HepG2 (cell line): ENCODE results near the gene NPDC1. TPM values are rescaled to one million over a fixed set of nuclear protein-coding genes. Genes with fewer than 3 reads are reported as not detected.

Experiments used
- DMAP1 ChIP-seq: IDR thresholded peaks from 2 replicates; pipeline ENCODE4 v1.6.1; 2016
- HDAC2 ChIP-seq: sonication (generic); formaldehyde crosslinking; IDR thresholded peaks from 2 replicates; pipeline ENCODE4 v1.4.0; 2020; ENCODE audit warnings: missing genetic modification reagents
- HHEX ChIP-seq: IDR thresholded peaks from 2 replicates; pipeline ENCODE4 v1.6.1; 2016; ENCODE audit warnings: control low read depth
- IRF2 ChIP-seq: IDR thresholded peaks from 2 replicates; pipeline ENCODE4 v1.6.1; 2018; ENCODE audit warnings: missing genetic modification reagents, missing compliant biosample characterization
- IRX3 ChIP-seq: sonication (generic); formaldehyde crosslinking; IDR thresholded peaks from 2 replicates; pipeline ENCODE4 v1.8.1; 2023; ENCODE audit warnings: mild to moderate bottlenecking, low read depth, missing genetic modification reagents, borderline replicate concordance
- NFE2L1 ChIP-seq: sonication (generic); formaldehyde crosslinking; IDR thresholded peaks from 2 replicates; pipeline ENCODE4 v1.4.0; 2020; ENCODE audit warnings: missing genetic modification reagents, mild to moderate bottlenecking, borderline replicate concordance
- NONO ChIP-seq, 2 experiments: fragments of 450-650 bp in 1 of 2; sonication (generic) in 1 of 2; formaldehyde crosslinking in 1 of 2; IDR thresholded peaks in 1 of 2; conservative IDR thresholded peaks in 1 of 2; 2 replicates each; pipeline versions ENCODE4 v1.6.1 to v1.8.0; 2017 to 2022; ENCODE audit warnings: mild to moderate bottlenecking in 1 of 2, missing genetic modification reagents in 1 of 2, moderate library complexity in 1 of 2
- NPAS2 ChIP-seq: sonication (generic); formaldehyde crosslinking; IDR thresholded peaks from 2 replicates; pipeline ENCODE4 v1.8.0; 2022; ENCODE audit warnings: mild to moderate bottlenecking, missing genetic modification reagents, borderline replicate concordance
- PLRG1 ChIP-seq: fragments of 450-650 bp; conservative IDR thresholded peaks from 2 replicates; pipeline ENCODE4 v1.6.1; 2016
- PPARG ChIP-seq: conservative IDR thresholded peaks from 2 replicates; pipeline ENCODE4 v1.6.1; 2016; ENCODE audit warnings: missing biosample characterization, missing genetic modification reagents
- RAD51 ChIP-seq: fragments of 450-650 bp; IDR thresholded peaks from 2 replicates; pipeline ENCODE4 v1.6.1; 2016; ENCODE audit warnings: borderline replicate concordance
- RBFOX2 ChIP-seq: fragments of 200-400 bp; formaldehyde crosslinking; IDR thresholded peaks from 2 replicates; pipeline ENCODE4 v1.6.1; 2017; ENCODE audit warnings: low read depth, mild to moderate bottlenecking, low read length
- SAFB2 ChIP-seq: sonication (generic); formaldehyde crosslinking; IDR thresholded peaks from 2 replicates; pipeline ENCODE4 v1.5.1; 2020; ENCODE audit warnings: missing genetic modification reagents, low read depth, mild to moderate bottlenecking, borderline replicate concordance
- TCF12 ChIP-seq, 2 experiments: fragments of 450-650 bp in 1 of 2; sonication (generic) in 1 of 2; formaldehyde crosslinking in 1 of 2; IDR thresholded peaks; 2 replicates each; pipeline versions ENCODE4 v1.6.1 to v1.8.0; 2017 to 2022; ENCODE audit warnings: antibody characterized with exemption in 1 of 2, mild to moderate bottlenecking in 1 of 2, missing genetic modification reagents in 1 of 2, moderate library complexity in 1 of 2
- TCF7 ChIP-seq: sonication (generic); IDR thresholded peaks from 2 replicates; pipeline ENCODE4 v1.6.1; 2016; ENCODE audit warnings: antibody characterized with exemption, low read depth
- ZBTB26 ChIP-seq: IDR thresholded peaks from 2 replicates; pipeline ENCODE4 v1.6.1; 2016; ENCODE audit warnings: missing compliant biosample characterization, missing genetic modification reagents, borderline replicate concordance
- ZNF441 ChIP-seq: sonication (generic); formaldehyde crosslinking; IDR thresholded peaks from 2 replicates; pipeline ENCODE4 v1.7.0; 2021; ENCODE audit warnings: missing genetic modification reagents, borderline replicate concordance
- ZNF446 ChIP-seq: sonication (generic); formaldehyde crosslinking; IDR thresholded peaks from 2 replicates; pipeline ENCODE4 v1.5.0; 2020; ENCODE audit warnings: mild to moderate bottlenecking, missing genetic modification reagents
- ZNF747 ChIP-seq: sonication (generic); formaldehyde crosslinking; IDR thresholded peaks from 2 replicates; pipeline ENCODE4 v1.8.1; 2023; ENCODE audit warnings: missing genetic modification reagents, mild to moderate bottlenecking, borderline replicate concordance
- ZNF766 ChIP-seq: sonication (generic); formaldehyde crosslinking; IDR thresholded peaks from 2 replicates; pipeline ENCODE4 v1.5.0; 2020; ENCODE audit warnings: missing genetic modification reagents, borderline replicate concordance
- ZNF792 ChIP-seq: IDR thresholded peaks from 2 replicates; pipeline ENCODE4 v1.6.1; 2016
- ZNF83 ChIP-seq: sonication (generic); formaldehyde crosslinking; IDR thresholded peaks from 2 replicates; pipeline ENCODE4 v1.4.0; 2020; ENCODE audit warnings: missing genetic modification reagents, mild to moderate bottlenecking, borderline replicate concordance
- ZSCAN29 ChIP-seq: sonication (generic); formaldehyde crosslinking; conservative IDR thresholded peaks from 2 replicates; pipeline ENCODE4 v1.4.0; 2020; ENCODE audit warnings: mild to moderate bottlenecking, missing genetic modification reagents
- polyA plus RNA-seq, 8 experiments: library from polyadenylated mRNA; depleted of rRNA in 3 of 8; stranded (reverse) in 7 of 8; unstranded in 1 of 8; fragments of >200 nt; fragmentation: Illumina TruSeq in 4 of 8; extraction: Trizol in 4 of 8; gene quantifications; 2 replicates each; pipeline versions ENCODE4 v1.2.1 to v1.2.3, GENCODE V29; 2011 to 2016; ENCODE audit warnings: low read depth in 4 of 8, missing spikeins in 1 of 8, mixed read lengths in 1 of 8; ENCODE audit not compliant: insufficient read depth in 1 of 8
- total RNA-seq, 5 experiments: library from RNA; depleted of rRNA; stranded (reverse); fragments of >200 nt; fragmentation: Illumina TruSeq; extraction: Trizol; gene quantifications; 2 replicates each; pipeline ENCODE4 v1.2.3, GENCODE V29; 2016; ENCODE audit warnings: low read depth in 1 of 5
- TF ChIP-seq, protein P1 (sequence below): sonication (generic); formaldehyde crosslinking; IDR thresholded peaks from 2 replicates; pipeline ENCODE4 v1.8.1; 2023; ENCODE audit warnings: mild to moderate bottlenecking, missing genetic modification reagents, borderline replicate concordance
- TF ChIP-seq, protein P2 (sequence below): sonication (generic); formaldehyde crosslinking; conservative IDR thresholded peaks from 2 replicates; pipeline ENCODE4 v1.8.0; 2022; ENCODE audit warnings: low read depth, missing genetic modification reagents
- TF ChIP-seq, protein P3 (sequence below): sonication (generic); formaldehyde crosslinking; IDR thresholded peaks from 2 replicates; pipeline ENCODE4 v1.4.0; 2020; ENCODE audit warnings: mild to moderate bottlenecking, missing genetic modification reagents

The NPDC1 gene
- total and polyA plus RNA-seq, 2 of the 13 experiments (the other 11 are each of a cell fraction or from before 2014, with no cell fraction given), result 0.84 to 5.4 TPM

- TF ChIP-seq, protein P1, sequence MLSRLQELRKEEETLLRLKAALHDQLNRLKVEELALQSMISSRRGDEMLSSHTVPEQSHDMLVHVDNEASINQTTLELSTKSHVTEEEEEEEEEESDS (CRISPR knock-in tag), result no peak
- TF ChIP-seq NPAS2 (CRISPR knock-in tag), result no peak
- TF ChIP-seq PLRG1, result no peak
- TF ChIP-seq ZBTB26 (CRISPR knock-in tag), result no peak
- TF ChIP-seq NFE2L1 (CRISPR knock-in tag), result no peak
- TF ChIP-seq, protein P2, sequence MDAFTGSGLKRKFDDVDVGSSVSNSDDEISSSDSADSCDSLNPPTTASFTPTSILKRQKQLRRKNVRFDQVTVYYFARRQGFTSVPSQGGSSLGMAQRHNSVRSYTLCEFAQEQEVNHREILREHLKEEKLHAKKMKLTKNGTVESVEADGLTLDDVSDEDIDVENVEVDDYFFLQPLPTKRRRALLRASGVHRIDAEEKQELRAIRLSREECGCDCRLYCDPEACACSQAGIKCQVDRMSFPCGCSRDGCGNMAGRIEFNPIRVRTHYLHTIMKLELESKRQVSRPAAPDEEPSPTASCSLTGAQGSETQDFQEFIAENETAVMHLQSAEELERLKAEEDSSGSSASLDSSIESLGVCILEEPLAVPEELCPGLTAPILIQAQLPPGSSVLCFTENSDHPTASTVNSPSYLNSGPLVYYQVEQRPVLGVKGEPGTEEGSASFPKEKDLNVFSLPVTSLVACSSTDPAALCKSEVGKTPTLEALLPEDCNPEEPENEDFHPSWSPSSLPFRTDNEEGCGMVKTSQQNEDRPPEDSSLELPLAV (CRISPR knock-in tag), result no peak
- no peak for TF ChIP-seq RBFOX2
- no peak for TF ChIP-seq IRF2 (CRISPR knock-in tag)
- no peak for TF ChIP-seq TCF7
- no peak for TF ChIP-seq ZNF792 (CRISPR knock-in tag)
- no peak for TF ChIP-seq PPARG (CRISPR knock-in tag)
- no peak for TF ChIP-seq ZNF441 (CRISPR knock-in tag)
- no peak for TF ChIP-seq SAFB2
- TF ChIP-seq ZSCAN29, result no peak
- no peak for TF ChIP-seq ZNF766 (CRISPR knock-in tag)
- peak; percentile 62; the same call in 1 of the 2 replicates for TF ChIP-seq ZNF747 (CRISPR knock-in tag)
- TF ChIP-seq HDAC2 (CRISPR knock-in tag), result 0 out of 2 replicates have a peak, but pooled peaks have one; percentile 23
- TF ChIP-seq ZNF83 (CRISPR knock-in tag), result no peak
- no peak for TF ChIP-seq DMAP1 (CRISPR knock-in tag)
- no peak for TF ChIP-seq ZNF446 (CRISPR knock-in tag)
- TF ChIP-seq IRX3, result no peak
- TF ChIP-seq, protein P3, sequence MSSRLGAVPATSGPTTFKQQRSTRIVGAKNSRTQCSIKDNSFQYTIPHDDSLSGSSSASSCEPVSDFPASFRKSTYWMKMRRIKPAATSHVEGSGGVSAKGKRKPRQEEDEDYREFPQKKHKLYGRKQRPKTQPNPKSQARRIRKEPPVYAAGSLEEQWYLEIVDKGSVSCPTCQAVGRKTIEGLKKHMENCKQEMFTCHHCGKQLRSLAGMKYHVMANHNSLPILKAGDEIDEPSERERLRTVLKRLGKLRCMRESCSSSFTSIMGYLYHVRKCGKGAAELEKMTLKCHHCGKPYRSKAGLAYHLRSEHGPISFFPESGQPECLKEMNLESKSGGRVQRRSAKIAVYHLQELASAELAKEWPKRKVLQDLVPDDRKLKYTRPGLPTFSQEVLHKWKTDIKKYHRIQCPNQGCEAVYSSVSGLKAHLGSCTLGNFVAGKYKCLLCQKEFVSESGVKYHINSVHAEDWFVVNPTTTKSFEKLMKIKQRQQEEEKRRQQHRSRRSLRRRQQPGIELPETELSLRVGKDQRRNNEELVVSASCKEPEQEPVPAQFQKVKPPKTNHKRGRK (CRISPR knock-in tag), result no peak
- no peak for TF ChIP-seq NONO (IDR thresholded peaks at IDR 0.05)
- TF ChIP-seq NONO (CRISPR knock-in tag; conservative IDR thresholded peaks at IDR 0.05), result no peak; the same call in 1 of the 2 replicates
- TF ChIP-seq TCF12 (IDR thresholded peaks at IDR 0.05), result no peak
- TF ChIP-seq TCF12 (CRISPR knock-in tag; IDR thresholded peaks at IDR 0.05), result no peak
- no peak for TF ChIP-seq RAD51
- no peak for TF ChIP-seq HHEX (CRISPR knock-in tag)
These were observed 7.3 kb upstream of the NPDC1 start (continued) for GRCh38 chr9:137052998-137053943.
